ENCODE measurements around the gene AACS. TPM values are rescaled to one million over a fixed set of nuclear protein-coding genes. Genes with fewer than 3 reads are reported as not detected.

Gene AACS, protein sequence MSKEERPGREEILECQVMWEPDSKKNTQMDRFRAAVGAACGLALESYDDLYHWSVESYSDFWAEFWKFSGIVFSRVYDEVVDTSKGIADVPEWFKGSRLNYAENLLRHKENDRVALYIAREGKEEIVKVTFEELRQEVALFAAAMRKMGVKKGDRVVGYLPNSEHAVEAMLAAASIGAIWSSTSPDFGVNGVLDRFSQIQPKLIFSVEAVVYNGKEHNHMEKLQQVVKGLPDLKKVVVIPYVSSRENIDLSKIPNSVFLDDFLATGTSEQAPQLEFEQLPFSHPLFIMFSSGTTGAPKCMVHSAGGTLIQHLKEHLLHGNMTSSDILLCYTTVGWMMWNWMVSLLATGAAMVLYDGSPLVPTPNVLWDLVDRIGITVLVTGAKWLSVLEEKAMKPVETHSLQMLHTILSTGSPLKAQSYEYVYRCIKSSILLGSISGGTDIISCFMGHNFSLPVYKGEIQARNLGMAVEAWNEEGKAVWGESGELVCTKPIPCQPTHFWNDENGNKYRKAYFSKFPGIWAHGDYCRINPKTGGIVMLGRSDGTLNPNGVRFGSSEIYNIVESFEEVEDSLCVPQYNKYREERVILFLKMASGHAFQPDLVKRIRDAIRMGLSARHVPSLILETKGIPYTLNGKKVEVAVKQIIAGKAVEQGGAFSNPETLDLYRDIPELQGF
- 22.3 and 27.5 TPM in 2 replicates for total RNA-seq (2014; rRNA removed; shearing (Covaris generic))

DNA sequence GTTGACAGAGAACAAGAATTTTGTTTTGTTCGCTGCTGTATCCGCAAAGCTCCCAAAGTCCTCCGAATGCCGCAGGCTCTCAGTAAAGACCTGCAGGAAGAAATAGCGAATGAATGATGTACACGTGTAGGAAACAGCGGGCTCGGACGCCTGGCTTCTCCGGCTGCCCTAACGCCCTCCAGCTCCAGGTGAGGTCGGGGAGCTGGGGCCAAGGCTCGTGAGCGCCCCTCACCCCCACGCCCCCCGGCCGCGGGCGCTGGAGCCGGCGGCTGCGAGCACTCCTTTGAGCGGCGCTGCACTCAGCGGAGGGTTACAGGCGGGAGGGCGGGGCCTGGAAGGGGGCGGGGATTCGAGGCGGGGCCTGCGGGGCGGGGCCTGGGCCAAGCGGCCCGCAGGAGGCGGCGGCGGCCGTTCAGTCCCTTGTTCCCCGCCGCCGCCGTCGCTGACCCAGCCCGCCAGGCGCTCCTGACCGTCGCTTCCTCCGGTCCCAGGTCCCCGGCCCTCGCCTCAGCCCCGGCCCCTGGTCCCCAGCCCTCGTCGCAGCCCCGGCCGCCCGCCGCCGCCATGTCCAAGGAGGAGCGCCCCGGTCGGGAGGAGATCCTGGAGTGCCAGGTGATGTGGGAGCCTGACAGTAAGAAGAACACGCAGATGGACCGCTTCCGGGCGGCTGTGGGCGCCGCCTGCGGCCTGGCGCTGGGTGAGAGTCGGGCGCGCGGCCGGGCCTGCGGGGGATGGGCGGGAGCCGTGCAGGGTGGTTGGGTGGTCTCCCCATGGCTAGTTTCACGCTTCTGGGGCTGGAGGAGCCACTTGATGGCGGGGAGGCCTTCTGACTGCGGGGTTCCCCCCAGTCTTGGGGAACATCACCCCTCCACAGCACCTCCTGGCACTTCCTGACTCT is at the start of gene AACS:
AACS (plus strand) TSS at position 415 of the 898 bp plus-strand sequence; CDS start at position 565, 150 bp downstream.

DNA sequence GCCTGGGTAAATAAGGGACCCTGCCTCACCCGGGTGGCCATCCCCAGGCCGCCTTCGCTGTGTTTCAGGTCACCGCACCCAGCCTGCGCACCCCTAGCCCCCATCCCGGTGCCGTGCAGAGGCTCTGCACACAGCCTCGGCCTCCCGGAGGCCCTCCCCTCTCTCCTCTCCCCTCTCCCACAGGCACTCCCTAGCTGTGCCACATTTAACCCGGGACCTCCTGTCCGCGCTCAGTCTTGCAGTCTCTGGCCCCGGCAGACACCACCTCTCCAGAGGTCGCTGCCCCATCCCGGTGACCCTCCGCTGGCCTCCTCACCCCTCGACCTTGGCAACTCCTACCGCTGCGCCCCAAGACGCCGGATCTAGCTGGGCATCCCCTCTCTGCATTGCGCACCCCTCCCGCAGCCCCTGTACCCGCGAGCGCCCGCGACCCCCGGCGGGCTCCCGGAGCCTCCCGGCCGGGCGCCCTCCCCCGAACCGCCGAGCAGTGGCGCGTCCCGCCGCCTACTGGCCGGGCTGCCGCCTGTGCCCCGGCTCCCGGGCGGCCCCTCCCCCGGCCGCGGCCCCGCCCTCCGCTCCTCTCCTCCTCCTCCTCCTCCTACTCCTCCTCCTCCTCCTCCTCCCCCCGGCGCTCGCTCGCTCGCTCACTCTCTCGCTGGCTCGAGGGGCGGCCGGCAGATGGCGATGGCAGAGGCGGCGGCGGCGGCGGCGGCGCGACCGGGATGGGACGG is 120.7 kb downstream of the AACS start, which contains the start of gene TMEM132B:
TMEM132B (plus strand) TSS at position 647 of the 731 bp plus-strand sequence.

Small RNA genes within 50 kb of the gene (small RNA-seq; reads per million reads assigned to genes)
- gene AC122688.1 = not detected

Other genes with a start within 250 kb of the AACS start
- gene SCARB1, start 201.6 kb upstream of the AACS start, total RNA-seq (2014; rRNA removed; shearing (Covaris generic)) = 48.2 and 62.6 TPM in 2 replicates
- 963 and 984 TPM in 2 replicates for gene UBC, start 150.8 kb upstream of the AACS start, total RNA-seq (2014; rRNA removed; shearing (Covaris generic))
- gene DHX37, start 76.3 kb upstream of the AACS start, total RNA-seq (2014; rRNA removed; shearing (Covaris generic)) = 40.3 and 45.2 TPM in 2 replicates
- gene BRI3BP, start 71.8 kb upstream of the AACS start, total RNA-seq (2014; rRNA removed; shearing (Covaris generic)) = 11.7 and 14.3 TPM in 2 replicates
- 0.49 and 1.2 TPM in 2 replicates for gene TMEM132B, start 121.0 kb downstream of the AACS start, total RNA-seq (2014; rRNA removed; shearing (Covaris generic))

Measured in A375 (cell line).